ENCODE data around the gene WIPI1.

GRCh38 chr17:68375566-68375965, 81.7 kb downstream of the WIPI1 start:
- TF ChIP-seq, protein P1, sequence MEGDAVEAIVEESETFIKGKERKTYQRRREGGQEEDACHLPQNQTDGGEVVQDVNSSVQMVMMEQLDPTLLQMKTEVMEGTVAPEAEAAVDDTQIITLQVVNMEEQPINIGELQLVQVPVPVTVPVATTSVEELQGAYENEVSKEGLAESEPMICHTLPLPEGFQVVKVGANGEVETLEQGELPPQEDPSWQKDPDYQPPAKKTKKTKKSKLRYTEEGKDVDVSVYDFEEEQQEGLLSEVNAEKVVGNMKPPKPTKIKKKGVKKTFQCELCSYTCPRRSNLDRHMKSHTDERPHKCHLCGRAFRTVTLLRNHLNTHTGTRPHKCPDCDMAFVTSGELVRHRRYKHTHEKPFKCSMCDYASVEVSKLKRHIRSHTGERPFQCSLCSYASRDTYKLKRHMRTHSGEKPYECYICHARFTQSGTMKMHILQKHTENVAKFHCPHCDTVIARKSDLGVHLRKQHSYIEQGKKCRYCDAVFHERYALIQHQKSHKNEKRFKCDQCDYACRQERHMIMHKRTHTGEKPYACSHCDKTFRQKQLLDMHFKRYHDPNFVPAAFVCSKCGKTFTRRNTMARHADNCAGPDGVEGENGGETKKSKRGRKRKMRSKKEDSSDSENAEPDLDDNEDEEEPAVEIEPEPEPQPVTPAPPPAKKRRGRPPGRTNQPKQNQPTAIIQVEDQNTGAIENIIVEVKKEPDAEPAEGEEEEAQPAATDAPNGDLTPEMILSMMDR (IDR thresholded peaks at IDR 0.05; ENCODE audit: insufficient read depth, low read length), result no peak
- TF ChIP-seq GABPA (IDR thresholded peaks at IDR 0.05; ENCODE audit: low read depth), result no peak
- TF ChIP-seq REST (IDR thresholded peaks at IDR 0.05; ENCODE audit: insufficient replicate concordance, low read depth), result no peak
- TF ChIP-seq POLR2AphosphoS5 (IDR thresholded peaks at IDR 0.05; ENCODE audit: low read depth), result no peak
- no peak for TF ChIP-seq SPI1 (IDR thresholded peaks at IDR 0.05; ENCODE audit: borderline replicate concordance, low read depth)

All from HL-60 (cell line).